AG04449 (cell line): ENCODE data around the gene WASF1.

Source experiments
- CTCF ChIA-PET: fragments of 350-600 bp; formaldehyde crosslinking; extraction: SDS; loops from one replicate; lab custom pipeline; 2021; ENCODE audit warnings: antibody characterized with exemption; lab: Yijun Ruan, JAX
- POLR2A ChIA-PET: fragments of 400-600, 350-600 bp; formaldehyde crosslinking; extraction: SDS; loops from one replicate; lab custom pipeline; 2020; ENCODE audit warnings: antibody characterized with exemption, inconsistent platforms; lab: Yijun Ruan, JAX
- DNase-seq: peaks from one replicate; pipeline ENCODE4 v3.0.0-alpha.2; 2010; ENCODE audit warnings: low read depth, low spot score
- H3K4me3 ChIP-seq: 2 replicates; pipeline ENCODE4 v1.5.1; 2011; ENCODE audit warnings: low read depth, mild to moderate bottlenecking, control low read depth, low read length
- CTCF ChIP-seq: IDR thresholded peaks from one replicate; pipeline ENCODE4 v1.5.1; 2011; ENCODE audit warnings: mild to moderate bottlenecking, moderate library complexity, low read length, control low read depth, inconsistent platforms; ENCODE audit not compliant: insufficient read depth; ENCODE audit errors: missing control alignments

WASF1 gene

GRCh38 chr6:110098511-110099116 lies 80.9 kb downstream of the WASF1 start:
- ChIA-PET POLR2A (no interaction called here), CTCF (interaction anchor here (1.4 kb wide), 1 partner anchor 59 kb away, joined by 3 read pairs; no protein-coding TSS in a partner anchor)
- no peak for DNase-seq
- no peak overlapping the region for H3K4me3 ChIP-seq
- no peak for TF ChIP-seq CTCF

DNA sequence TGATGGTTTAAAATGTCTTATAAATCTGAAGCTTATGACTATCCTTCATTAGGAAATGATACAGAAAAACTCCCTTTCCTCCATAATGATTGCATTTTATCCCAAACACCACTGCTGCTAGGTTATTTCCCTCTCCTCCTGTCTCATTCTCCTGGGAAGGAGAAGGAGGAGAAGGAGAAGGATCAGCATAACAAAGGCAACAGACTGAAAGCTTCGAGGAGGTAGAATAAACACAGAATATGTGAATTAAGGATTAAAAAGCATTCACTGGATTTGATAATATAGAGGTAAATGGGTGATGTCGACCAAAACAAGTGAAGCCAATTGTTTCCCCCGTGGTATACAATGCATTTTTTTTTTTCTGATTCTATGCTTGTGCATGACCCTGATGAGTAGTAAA lies 82.0 kb downstream of the WASF1 start:
- CTCF ChIA-PET = interaction anchor here (1.0 to 1.4 kb wide), 2 partner anchors 58 to 294 kb away, joined by 3 read pairs; no protein-coding TSS in a partner anchor
- no peak overlapping the region for H3K4me3 ChIP-seq
- no peak for DNase-seq
- POLR2A ChIA-PET = no interaction called here
- TF ChIP-seq CTCF = no peak

DNA sequence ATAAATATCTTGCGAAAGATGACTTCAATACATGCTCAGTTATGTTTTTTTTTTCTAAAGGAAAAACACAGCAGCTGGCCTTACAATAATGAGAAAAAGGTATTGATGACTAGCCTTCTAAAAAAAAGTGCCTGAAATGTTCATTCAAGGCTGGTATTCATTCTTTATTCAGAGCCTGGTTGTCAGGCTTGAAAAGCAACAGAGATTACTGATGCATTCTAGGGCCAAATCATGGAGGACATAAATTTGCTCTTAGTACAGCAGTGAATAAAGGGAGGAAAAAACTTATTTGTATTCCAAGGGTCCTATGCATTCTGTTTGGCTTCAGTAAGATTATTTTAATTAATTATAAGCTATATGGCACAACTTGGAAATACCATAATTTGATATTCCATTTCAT lies 83.5 kb downstream of the WASF1 start:
- ChIA-PET CTCF (interaction anchor here (1.1 kb wide), 1 partner anchor 10 kb away, joined by 3 read pairs; no protein-coding TSS in a partner anchor), POLR2A (no interaction called here)
- DNase-seq = no peak
- no peak overlapping the region for H3K4me3 ChIP-seq
- TF ChIP-seq CTCF = no peak

GRCh38 chr6:110095101-110095500 lies 84.4 kb downstream of the WASF1 start:
- H3K4me3 ChIP-seq = no peak overlapping the region
- no peak for DNase-seq
- CTCF ChIA-PET = interaction anchor here (1.1 kb wide), 1 partner anchor 9 kb away, joined by 3 read pairs; no protein-coding TSS in a partner anchor
- no peak for TF ChIP-seq CTCF
- POLR2A ChIA-PET = no interaction called here

GRCh38 chr6:110093981-110094380 lies 85.5 kb downstream of the WASF1 start:
- no peak overlapping the region for H3K4me3 ChIP-seq
- ChIA-PET POLR2A (no interaction called here), CTCF (no interaction called here)
- no peak for TF ChIP-seq CTCF
- DNase-seq = no peak

DNA sequence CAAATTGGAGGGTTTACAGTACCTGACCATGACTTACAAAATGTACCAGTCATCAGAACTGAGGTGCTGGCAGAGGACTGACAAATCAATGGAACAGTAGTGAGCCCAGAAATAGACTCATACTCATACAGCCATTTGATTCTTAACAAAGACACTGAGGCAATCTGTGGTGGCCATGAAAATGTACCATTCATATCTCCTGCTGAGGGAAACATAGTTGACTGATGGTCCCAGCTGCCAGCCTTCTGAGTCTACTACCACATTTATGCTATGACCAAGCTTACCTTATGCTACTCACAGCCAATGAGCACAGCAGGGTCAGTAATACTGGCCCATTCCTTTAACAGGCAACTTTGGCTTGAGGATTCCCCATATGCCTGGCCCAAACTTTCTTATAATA lies 88.6 kb downstream of the WASF1 start:
- H3K4me3 ChIP-seq = no peak overlapping the region
- ChIA-PET POLR2A (no interaction called here), CTCF (no interaction called here)
- TF ChIP-seq CTCF = no peak
- no peak for DNase-seq
